PFSK-1 (cell line): ENCODE results near the gene TAF9. TPM values are rescaled to one million over a fixed set of nuclear protein-coding genes. Genes with fewer than 3 reads are reported as not detected.

Experiments
- FOXP2 ChIP-seq: optimal IDR thresholded peaks from 2 replicates; pipeline ENCODE3; 2011; ENCODE audit warnings: borderline replicate concordance, control low read depth, inconsistent platforms; ENCODE audit not compliant: insufficient read depth; ENCODE audit errors: extremely low read length, extremely low read depth
- POLR2AphosphoS5 ChIP-seq: IDR thresholded peaks from 2 replicates; pipeline ENCODE4 v1.6.1; 2012; ENCODE audit warnings: low read depth, mild to moderate bottlenecking, control low read depth, low read length, moderate library complexity
- SIN3A ChIP-seq: IDR thresholded peaks from 2 replicates; pipeline ENCODE4 v1.6.1; 2012; ENCODE audit warnings: mild to moderate bottlenecking, low read length, moderate library complexity, borderline replicate concordance; ENCODE audit not compliant: insufficient read depth
- TAF1 ChIP-seq: IDR thresholded peaks from 2 replicates; pipeline ENCODE4 v1.6.1; 2012; ENCODE audit warnings: low read length, control low read depth, borderline replicate concordance; ENCODE audit not compliant: insufficient read depth
- polyA plus RNA-seq: library from polyadenylated mRNA; unstranded; fragments of >200 nt; gene quantifications from one replicate; pipeline ENCODE4 v1.2.1, GENCODE V29; 2012; ENCODE audit warnings: low read depth, missing spikeins; ENCODE audit not compliant: insufficient read length
- TF ChIP-seq, protein P1 (sequence below), 2 experiments: IDR thresholded peaks; 2 replicates each; pipeline versions ENCODE4 v1.6.1 to v1.8.0; 2011 to 2012; ENCODE audit warnings: low read depth in 2 of 2, low read length in 2 of 2, control low read depth in 1 of 2, inconsistent platforms in 1 of 2, mild to moderate bottlenecking in 1 of 2, moderate library complexity in 1 of 2; ENCODE audit not compliant: insufficient read depth in 1 of 2

TAF9 gene, protein sequence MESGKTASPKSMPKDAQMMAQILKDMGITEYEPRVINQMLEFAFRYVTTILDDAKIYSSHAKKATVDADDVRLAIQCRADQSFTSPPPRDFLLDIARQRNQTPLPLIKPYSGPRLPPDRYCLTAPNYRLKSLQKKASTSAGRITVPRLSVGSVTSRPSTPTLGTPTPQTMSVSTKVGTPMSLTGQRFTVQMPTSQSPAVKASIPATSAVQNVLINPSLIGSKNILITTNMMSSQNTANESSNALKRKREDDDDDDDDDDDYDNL
- polyA plus RNA-seq = 59.8 TPM

DNA sequence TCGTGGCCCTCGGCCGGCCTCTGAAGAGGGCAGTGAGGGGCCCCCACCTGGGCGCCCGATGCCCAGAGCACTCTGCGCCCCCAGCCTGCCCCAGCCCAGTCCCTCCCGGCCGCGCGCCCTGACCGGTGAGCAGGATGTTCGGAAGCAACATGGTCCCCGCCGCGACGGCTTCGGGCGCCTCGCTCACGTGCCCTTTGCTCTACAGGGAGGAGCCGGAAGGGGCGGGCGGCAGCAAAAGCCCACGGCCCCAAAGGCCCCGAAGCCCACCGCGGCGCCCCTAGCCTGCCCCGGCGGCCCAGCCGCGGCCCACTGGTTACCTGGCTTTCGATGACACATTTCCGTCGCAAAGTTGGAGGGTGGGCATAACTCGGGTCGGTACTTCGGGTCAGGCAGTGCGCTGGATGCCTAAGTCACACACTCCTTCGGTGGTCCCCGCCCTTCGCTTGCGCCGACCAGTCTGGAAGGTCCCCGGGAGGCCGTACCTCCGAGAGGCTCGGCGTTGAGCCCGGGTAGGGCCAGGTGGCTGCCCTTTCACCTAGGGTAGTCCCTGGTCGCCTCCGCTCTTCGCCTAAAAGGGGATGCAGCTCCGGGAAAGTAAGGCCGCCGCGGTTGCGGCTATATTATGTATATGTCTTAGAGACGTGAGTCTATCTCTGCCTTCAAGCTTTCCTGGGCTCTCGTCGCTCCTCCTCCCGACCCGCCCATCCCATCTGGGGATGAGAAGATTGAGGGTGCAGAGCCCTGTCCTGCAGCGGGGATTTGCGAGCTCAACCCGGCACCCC lies at the start of gene TAF9, which contains the start of the genes AK6 and RAD17:
TSS of gene TAF9 (minus strand) at position 181 of the 782 bp plus-strand sequence. CDS start 3,783 bp downstream, outside the sequence.
TSS of gene AK6 (minus strand) at position 181 of the 782 bp plus-strand sequence. CDS start at position 151, 30 bp downstream.
TSS of gene RAD17 (plus strand) at position 479 of the 782 bp plus-strand sequence. CDS start 2,391 bp downstream, outside the sequence.
- TF ChIP-seq FOXP2 (peak; percentile 47), TAF1 (0 out of 2 replicates have a peak, but pooled peaks have one; percentile 33), POLR2AphosphoS5 (peak; percentile 92), SIN3A (0 out of 2 replicates have a peak, but pooled peaks have one; percentile 21)
- TF ChIP-seq, protein P1, sequence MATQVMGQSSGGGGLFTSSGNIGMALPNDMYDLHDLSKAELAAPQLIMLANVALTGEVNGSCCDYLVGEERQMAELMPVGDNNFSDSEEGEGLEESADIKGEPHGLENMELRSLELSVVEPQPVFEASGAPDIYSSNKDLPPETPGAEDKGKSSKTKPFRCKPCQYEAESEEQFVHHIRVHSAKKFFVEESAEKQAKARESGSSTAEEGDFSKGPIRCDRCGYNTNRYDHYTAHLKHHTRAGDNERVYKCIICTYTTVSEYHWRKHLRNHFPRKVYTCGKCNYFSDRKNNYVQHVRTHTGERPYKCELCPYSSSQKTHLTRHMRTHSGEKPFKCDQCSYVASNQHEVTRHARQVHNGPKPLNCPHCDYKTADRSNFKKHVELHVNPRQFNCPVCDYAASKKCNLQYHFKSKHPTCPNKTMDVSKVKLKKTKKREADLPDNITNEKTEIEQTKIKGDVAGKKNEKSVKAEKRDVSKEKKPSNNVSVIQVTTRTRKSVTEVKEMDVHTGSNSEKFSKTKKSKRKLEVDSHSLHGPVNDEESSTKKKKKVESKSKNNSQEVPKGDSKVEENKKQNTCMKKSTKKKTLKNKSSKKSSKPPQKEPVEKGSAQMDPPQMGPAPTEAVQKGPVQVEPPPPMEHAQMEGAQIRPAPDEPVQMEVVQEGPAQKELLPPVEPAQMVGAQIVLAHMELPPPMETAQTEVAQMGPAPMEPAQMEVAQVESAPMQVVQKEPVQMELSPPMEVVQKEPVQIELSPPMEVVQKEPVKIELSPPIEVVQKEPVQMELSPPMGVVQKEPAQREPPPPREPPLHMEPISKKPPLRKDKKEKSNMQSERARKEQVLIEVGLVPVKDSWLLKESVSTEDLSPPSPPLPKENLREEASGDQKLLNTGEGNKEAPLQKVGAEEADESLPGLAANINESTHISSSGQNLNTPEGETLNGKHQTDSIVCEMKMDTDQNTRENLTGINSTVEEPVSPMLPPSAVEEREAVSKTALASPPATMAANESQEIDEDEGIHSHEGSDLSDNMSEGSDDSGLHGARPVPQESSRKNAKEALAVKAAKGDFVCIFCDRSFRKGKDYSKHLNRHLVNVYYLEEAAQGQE (IDR thresholded peaks at IDR 0.05; ENCODE audit: insufficient read depth in 1 of 2, low read depth in 2 of 2, low read length in 2 of 2) = no peak

DNA sequence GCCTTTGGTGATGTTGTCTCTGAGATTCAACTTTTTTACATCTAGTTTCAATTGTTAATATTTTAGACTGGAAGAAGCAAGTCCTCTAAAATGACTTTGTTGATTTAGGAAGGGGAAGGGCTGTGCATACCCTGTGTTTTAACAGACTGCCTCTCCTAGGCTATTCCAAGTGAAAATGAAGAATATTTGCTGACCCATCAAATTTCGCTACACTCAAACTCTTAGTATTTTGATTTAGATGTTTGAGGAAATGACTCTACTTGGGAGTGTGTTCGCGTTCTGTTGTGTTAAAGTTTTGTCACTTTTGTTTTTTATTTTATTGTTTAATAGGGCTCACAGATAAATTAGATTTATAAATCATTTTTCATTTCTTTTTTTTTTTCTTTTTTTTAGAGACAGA lies 49.2 kb upstream of the TAF9 start:
- no peak for TF ChIP-seq POLR2AphosphoS5
- TF ChIP-seq, protein P1 (IDR thresholded peaks at IDR 0.05; ENCODE audit: insufficient read depth in 1 of 2, low read depth in 2 of 2, low read length in 2 of 2) = no peak

DNA sequence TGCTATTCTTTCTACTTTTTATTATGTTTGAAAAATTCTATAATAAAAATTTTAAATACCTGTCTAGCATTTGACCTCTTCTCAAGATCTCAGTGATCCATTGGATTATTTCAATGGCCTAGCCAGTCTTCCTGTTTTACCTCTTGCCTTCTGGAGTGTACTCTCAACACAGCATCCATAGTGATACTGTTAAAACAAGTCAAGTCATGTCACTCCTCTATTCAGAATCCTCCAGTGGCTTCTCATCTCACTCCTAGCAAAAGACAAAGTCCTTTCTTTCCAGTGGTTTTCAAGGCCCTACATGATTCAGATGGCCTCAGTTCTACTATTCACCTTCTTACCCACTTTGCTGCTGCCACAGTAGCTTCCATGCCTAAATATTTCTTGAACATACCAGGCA lies 47.4 kb upstream of the TAF9 start:
- TF ChIP-seq POLR2AphosphoS5 (no peak), SIN3A (no peak)

DNA sequence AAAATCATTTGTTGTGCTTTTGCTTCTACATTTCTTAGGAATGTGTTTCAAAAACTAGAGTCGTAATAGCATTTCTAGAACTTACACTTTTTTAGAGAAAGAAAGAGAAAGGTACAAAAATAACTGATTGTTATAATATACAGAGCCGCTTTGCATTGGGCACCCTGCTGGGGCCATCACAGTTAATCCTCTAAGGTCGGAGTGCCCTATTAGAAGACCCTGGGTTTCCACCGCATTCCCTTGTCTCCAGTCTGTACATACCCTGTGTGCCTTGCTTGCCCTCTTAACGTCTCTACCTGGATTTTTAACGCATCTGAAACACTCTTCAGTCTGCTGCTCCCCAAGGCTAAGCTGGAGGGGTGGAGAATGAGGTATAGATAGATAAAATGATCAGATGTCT lies 46.9 kb upstream of the TAF9 start:
- TF ChIP-seq TAF1 (no peak), FOXP2 (no peak), POLR2AphosphoS5 (no peak), SIN3A (no peak)
- TF ChIP-seq, protein P1 (IDR thresholded peaks at IDR 0.05; ENCODE audit: insufficient read depth in 1 of 2, low read depth in 2 of 2, low read length in 2 of 2) = no peak

DNA sequence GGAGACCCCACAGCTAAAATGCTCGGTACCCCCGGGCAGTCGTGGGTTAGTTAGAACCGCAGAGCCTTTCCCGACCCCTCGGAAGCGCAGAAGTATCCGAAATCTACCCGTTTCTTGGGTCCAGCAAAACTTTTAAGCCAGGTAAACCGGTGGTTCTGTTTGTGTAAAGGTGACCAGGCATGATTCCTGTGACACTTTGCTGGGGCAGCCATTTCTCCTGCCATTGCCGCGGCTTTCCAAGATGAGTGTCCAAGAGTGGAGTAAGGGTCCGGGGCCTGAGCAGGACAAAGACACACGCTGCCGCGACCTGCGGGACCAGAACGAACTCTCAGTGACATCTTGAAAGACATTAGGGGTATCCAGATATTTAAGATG lies 46.3 kb upstream of the TAF9 start:
- TF ChIP-seq SIN3A (no peak), FOXP2 (no peak), POLR2AphosphoS5 (no peak), TAF1 (no peak)
- TF ChIP-seq, protein P1 (IDR thresholded peaks at IDR 0.05; ENCODE audit: insufficient read depth in 1 of 2, low read depth in 2 of 2, low read length in 2 of 2) = no peak
